NCI-H510A treated with DMSO at 0.1 percent for 48 hours (cell line): ENCODE measurements around the gene EPHB2.

ENCODE experiments used
- DNase-seq: peaks from one replicate; lab custom pipeline; 2025; lab: John Stamatoyannopoulos, UW

Gene EPHB2

GRCh38 chr1:22801761-22802160 lies 91.1 kb downstream of the EPHB2 start:
- DNase-seq = no peak

- no peak for DNase-seq
Measured at GRCh38 chr1:22803833-22804232, 93.2 kb downstream of the EPHB2 start.

GRCh38 chr1:22804406-22804805 lies 93.8 kb downstream of the EPHB2 start:
- no peak for DNase-seq

GRCh38 chr1:22804969-22805671 lies 94.5 kb downstream of the EPHB2 start:
- no peak for DNase-seq

GRCh38 chr1:22805672-22806038 lies 95.0 kb downstream of the EPHB2 start:
- no peak for DNase-seq

GRCh38 chr1:22806584-22806983 lies 95.9 kb downstream of the EPHB2 start:
- no peak for DNase-seq

GRCh38 chr1:22807340-22807739 lies 96.7 kb downstream of the EPHB2 start:
- no peak for DNase-seq

GRCh38 chr1:22808186-22808675 lies 97.6 kb downstream of the EPHB2 start:
- no peak for DNase-seq

GRCh38 chr1:22808676-22809483 lies 98.2 kb downstream of the EPHB2 start:
- DNase-seq = no peak

- no peak for DNase-seq
Measured at GRCh38 chr1:22809783-22810182, 99.1 kb downstream of the EPHB2 start.

- no peak for DNase-seq
Measured at GRCh38 chr1:22810378-22810777, 99.7 kb downstream of the EPHB2 start.

GRCh38 chr1:22812092-22812880 lies 101.6 kb downstream of the EPHB2 start:
- no peak for DNase-seq

GRCh38 chr1:22812993-22813790 lies 102.6 kb downstream of the EPHB2 start:
- no peak for DNase-seq

- DNase-seq = peak; percentile 49
Measured at GRCh38 chr1:22814176-22815042, 103.8 kb downstream of the EPHB2 start.

- DNase-seq = no peak
Measured at GRCh38 chr1:22815043-22815365, 104.4 kb downstream of the EPHB2 start.

GRCh38 chr1:22815421-22816066 lies 104.9 kb downstream of the EPHB2 start:
- no peak for DNase-seq

GRCh38 chr1:22816067-22816775 lies 105.6 kb downstream of the EPHB2 start:
- no peak for DNase-seq

- no peak for DNase-seq
Measured at GRCh38 chr1:22816803-22817202, 106.2 kb downstream of the EPHB2 start.

- DNase-seq = no peak
Measured at GRCh38 chr1:22817462-22817861, 106.8 kb downstream of the EPHB2 start.
